HepG2 (cell line): ENCODE data around the gene ACTL6A. TPM values are rescaled to one million over a fixed set of nuclear protein-coding genes. Genes with fewer than 3 reads are reported as not detected.
A peak's percentile ranks its signal among the peaks of the same experiment; 100 is the strongest.

Experiments
- FOXO1 ChIP-seq: sonication (generic); formaldehyde crosslinking; IDR thresholded peaks from 2 replicates; pipeline ENCODE4 v1.4.0; 2020; ENCODE audit warnings: missing genetic modification reagents
- GPBP1L1 ChIP-seq: sonication (generic); formaldehyde crosslinking; IDR thresholded peaks from 2 replicates; pipeline ENCODE4 v1.5.0; 2020; ENCODE audit warnings: mild to moderate bottlenecking, missing genetic modification reagents
- GPN1 ChIP-seq: sonication (generic); formaldehyde crosslinking; IDR thresholded peaks from 2 replicates; pipeline ENCODE4 v1.5.1; 2020; ENCODE audit warnings: missing genetic modification reagents, borderline replicate concordance
- HNF1B ChIP-seq: sonication (generic); formaldehyde crosslinking; IDR thresholded peaks from 2 replicates; pipeline ENCODE4 v1.5.1; 2020; ENCODE audit warnings: mild to moderate bottlenecking, moderate library complexity, missing genetic modification reagents
- KAT7 ChIP-seq: IDR thresholded peaks from 2 replicates; pipeline ENCODE4 v1.6.1; 2018; ENCODE audit warnings: borderline replicate concordance, missing compliant biosample characterization
- KMT2A ChIP-seq: sonication (generic); formaldehyde crosslinking; IDR thresholded peaks from 2 replicates; pipeline ENCODE4 v1.4.0; 2020; ENCODE audit warnings: missing genetic modification reagents
- MAFG ChIP-seq: sonication (generic); formaldehyde crosslinking; IDR thresholded peaks from 2 replicates; pipeline ENCODE4 v1.5.1; 2020; ENCODE audit warnings: mild to moderate bottlenecking, missing genetic modification reagents
- MAFK ChIP-seq, 2 experiments: IDR thresholded peaks in 1 of 2; conservative IDR thresholded peaks in 1 of 2; 2 replicates each; pipeline ENCODE4 v1.6.1; 2011; ENCODE audit warnings: improper control_type of control experiment in 2 of 2, low read length in 2 of 2
- MAX ChIP-seq: IDR thresholded peaks from 2 replicates; pipeline ENCODE4 v1.6.1; 2012; ENCODE audit warnings: inconsistent platforms
- MEIS2 ChIP-seq: sonication (generic); formaldehyde crosslinking; IDR thresholded peaks from 2 replicates; pipeline ENCODE4 v1.9.0; 2021; ENCODE audit warnings: mild to moderate bottlenecking, missing genetic modification reagents
- MIXL1 ChIP-seq: IDR thresholded peaks from 2 replicates; pipeline ENCODE4 v1.6.1; 2016
- RBFOX2 ChIP-seq: fragments of 200-400 bp; formaldehyde crosslinking; IDR thresholded peaks from 2 replicates; pipeline ENCODE4 v1.6.1; 2017; ENCODE audit warnings: low read depth, mild to moderate bottlenecking, low read length
- SRY ChIP-seq: sonication (generic); formaldehyde crosslinking; IDR thresholded peaks from 2 replicates; pipeline ENCODE4 v1.8.0; 2022; ENCODE audit warnings: mild to moderate bottlenecking, missing genetic modification reagents
- TCF7 ChIP-seq: sonication (generic); IDR thresholded peaks from 2 replicates; pipeline ENCODE4 v1.6.1; 2016; ENCODE audit warnings: antibody characterized with exemption, low read depth
- XRCC5 ChIP-seq: fragments of 200-400 bp; formaldehyde crosslinking; optimal IDR thresholded peaks from 2 replicates; pipeline ENCODE3; 2017; ENCODE audit warnings: mild to moderate bottlenecking, low read length
- ZBTB21 ChIP-seq: sonication (generic); formaldehyde crosslinking; IDR thresholded peaks from 2 replicates; pipeline ENCODE4 v1.4.0; 2020; ENCODE audit warnings: missing genetic modification reagents
- ZBTB3 ChIP-seq: sonication (generic); formaldehyde crosslinking; IDR thresholded peaks from 2 replicates; pipeline ENCODE4 v1.4.0; 2020; ENCODE audit warnings: low read depth, mild to moderate bottlenecking, moderate library complexity, missing genetic modification reagents, borderline replicate concordance
- ZBTB42 ChIP-seq: sonication (generic); formaldehyde crosslinking; IDR thresholded peaks from 2 replicates; pipeline ENCODE4 v1.5.0; 2020; ENCODE audit warnings: mild to moderate bottlenecking, missing genetic modification reagents
- ZNF263 ChIP-seq: sonication (generic); formaldehyde crosslinking; IDR thresholded peaks from 2 replicates; pipeline ENCODE4 v1.4.0; 2020; ENCODE audit warnings: missing genetic modification reagents
- ZNF572 ChIP-seq: sonication (generic); formaldehyde crosslinking; IDR thresholded peaks from 2 replicates; pipeline ENCODE4 v1.5.1; 2020; ENCODE audit warnings: mild to moderate bottlenecking, missing genetic modification reagents
- ZNF615 ChIP-seq: sonication (generic); formaldehyde crosslinking; IDR thresholded peaks from 2 replicates; pipeline ENCODE4 v1.5.0; 2020; ENCODE audit warnings: mild to moderate bottlenecking, missing genetic modification reagents, borderline replicate concordance
- ZNF841 ChIP-seq: sonication (generic); formaldehyde crosslinking; IDR thresholded peaks from 2 replicates; pipeline ENCODE4 v1.8.1; 2023; ENCODE audit warnings: missing genetic modification reagents, borderline replicate concordance
- ZSCAN22 ChIP-seq: sonication (generic); formaldehyde crosslinking; IDR thresholded peaks from 2 replicates; pipeline ENCODE4 v1.4.0; 2020; ENCODE audit warnings: mild to moderate bottlenecking, missing genetic modification reagents
- polyA plus RNA-seq, 8 experiments: library from polyadenylated mRNA; depleted of rRNA in 3 of 8; stranded (reverse) in 7 of 8; unstranded in 1 of 8; fragments of >200 nt; fragmentation: Illumina TruSeq in 4 of 8; extraction: Trizol in 4 of 8; gene quantifications; 2 replicates each; pipeline versions ENCODE4 v1.2.1 to v1.2.3, GENCODE V29; 2011 to 2016; ENCODE audit warnings: low read depth in 4 of 8, missing spikeins in 1 of 8, mixed read lengths in 1 of 8; ENCODE audit not compliant: insufficient read depth in 1 of 8
- total RNA-seq, 5 experiments: library from RNA; depleted of rRNA; stranded (reverse); fragments of >200 nt; fragmentation: Illumina TruSeq; extraction: Trizol; gene quantifications; 2 replicates each; pipeline ENCODE4 v1.2.3, GENCODE V29; 2016; ENCODE audit warnings: low read depth in 1 of 5
- TF ChIP-seq, protein P1 (sequence below), 2 experiments: sonication (generic) in 1 of 2; formaldehyde crosslinking in 1 of 2; IDR thresholded peaks; 2 replicates each; pipeline versions ENCODE4 v1.4.0 to v1.6.1; 2018 to 2020; ENCODE audit warnings: missing genetic modification reagents in 2 of 2, borderline replicate concordance in 1 of 2, low read depth in 1 of 2, mild to moderate bottlenecking in 1 of 2, missing biosample characterization in 1 of 2
- TF ChIP-seq, protein P2 (sequence below): IDR thresholded peaks from 2 replicates; pipeline ENCODE4 v1.6.1; 2016; ENCODE audit warnings: missing compliant biosample characterization, missing genetic modification reagents, borderline replicate concordance

The ACTL6A gene
- total and polyA plus RNA-seq, 2 of the 13 experiments (the other 11 are each of a cell fraction or from before 2014, with no cell fraction given): 58.1 to 84.1 TPM

- TF ChIP-seq SRY (CRISPR knock-in tag) (no peak), ZSCAN22 (CRISPR knock-in tag) (no peak), ZBTB3 (CRISPR knock-in tag) (no peak), ZNF841 (CRISPR knock-in tag) (no peak), KAT7 (CRISPR knock-in tag) (peak; percentile 74), MAFG (CRISPR knock-in tag) (no peak), MAFK (conservative IDR thresholded peaks at IDR 0.05 in 1 of 2, IDR thresholded peaks at IDR 0.05 in 1 of 2; ENCODE audit: low read length in 2 of 2) (peak in 1 of 2 experiments; percentile 51; a peak in 1 of 4 replicates), GPN1 (no peak), MAX (peak; percentile 74), ZNF263 (CRISPR knock-in tag) (no peak), KMT2A (CRISPR knock-in tag) (peak; percentile 96), MIXL1 (CRISPR knock-in tag) (peak; percentile 84), FOXO1 (CRISPR knock-in tag) (no peak), RBFOX2 (peak; percentile 88), XRCC5 (peak; percentile 47), ZNF615 (CRISPR knock-in tag) (no peak), HNF1B (peak; percentile 90), MEIS2 (no peak), ZBTB42 (no peak), ZNF572 (CRISPR knock-in tag) (no peak), GPBP1L1 (CRISPR knock-in tag) (no peak), ZBTB21 (CRISPR knock-in tag) (peak; percentile 71), TCF7 (no peak)
- TF ChIP-seq, protein P1, sequence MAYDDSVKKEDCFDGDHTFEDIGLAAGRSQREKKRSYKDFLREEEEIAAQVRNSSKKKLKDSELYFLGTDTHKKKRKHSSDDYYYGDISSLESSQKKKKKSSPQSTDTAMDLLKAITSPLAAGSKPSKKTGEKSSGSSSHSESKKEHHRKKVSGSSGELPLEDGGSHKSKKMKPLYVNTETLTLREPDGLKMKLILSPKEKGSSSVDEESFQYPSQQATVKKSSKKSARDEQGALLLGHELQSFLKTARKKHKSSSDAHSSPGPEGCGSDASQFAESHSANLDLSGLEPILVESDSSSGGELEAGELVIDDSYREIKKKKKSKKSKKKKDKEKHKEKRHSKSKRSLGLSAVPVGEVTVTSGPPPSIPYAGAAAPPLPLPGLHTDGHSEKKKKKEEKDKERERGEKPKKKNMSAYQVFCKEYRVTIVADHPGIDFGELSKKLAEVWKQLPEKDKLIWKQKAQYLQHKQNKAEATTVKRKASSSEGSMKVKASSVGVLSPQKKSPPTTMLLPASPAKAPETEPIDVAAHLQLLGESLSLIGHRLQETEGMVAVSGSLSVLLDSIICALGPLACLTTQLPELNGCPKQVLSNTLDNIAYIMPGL (CRISPR knock-in tag; IDR thresholded peaks at IDR 0.05; ENCODE audit: borderline replicate concordance in 1 of 2, low read depth in 1 of 2): peak in 1 of 2 experiments; percentile 84; a peak in 2 of 4 replicates
- TF ChIP-seq, protein P2, sequence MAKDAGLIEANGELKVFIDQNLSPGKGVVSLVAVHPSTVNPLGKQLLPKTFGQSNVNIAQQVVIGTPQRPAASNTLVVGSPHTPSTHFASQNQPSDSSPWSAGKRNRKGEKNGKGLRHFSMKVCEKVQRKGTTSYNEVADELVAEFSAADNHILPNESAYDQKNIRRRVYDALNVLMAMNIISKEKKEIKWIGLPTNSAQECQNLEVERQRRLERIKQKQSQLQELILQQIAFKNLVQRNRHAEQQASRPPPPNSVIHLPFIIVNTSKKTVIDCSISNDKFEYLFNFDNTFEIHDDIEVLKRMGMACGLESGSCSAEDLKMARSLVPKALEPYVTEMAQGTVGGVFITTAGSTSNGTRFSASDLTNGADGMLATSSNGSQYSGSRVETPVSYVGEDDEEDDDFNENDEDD (CRISPR knock-in tag): peak; percentile 31; the same call in 1 of the 2 replicates
Observed at GRCh38 chr3:179604321-179605078, 41.8 kb downstream of the ACTL6A start, which contains the start of the genes MRPL47 and NDUFB5 (continued).
